ENCODE results near the gene PMM1.
"Not testable (repeated sequence)": the region's sequence is repeated elsewhere in the genome, so short reads cannot be mapped to it uniquely, and the experiment has no call there.

PMM1 gene

GRCh38 chr22:41589391-41590241 is at the start of gene PMM1:
PMM1 (minus strand) TSS chr22:41589840; CDS start chr22:41589805, 35 bp downstream.
- peak; percentile 100 for DNase-seq

- no peak for DNase-seq
These were observed 49.1 kb upstream of the PMM1 start for GRCh38 chr22:41638748-41639147.

DNA sequence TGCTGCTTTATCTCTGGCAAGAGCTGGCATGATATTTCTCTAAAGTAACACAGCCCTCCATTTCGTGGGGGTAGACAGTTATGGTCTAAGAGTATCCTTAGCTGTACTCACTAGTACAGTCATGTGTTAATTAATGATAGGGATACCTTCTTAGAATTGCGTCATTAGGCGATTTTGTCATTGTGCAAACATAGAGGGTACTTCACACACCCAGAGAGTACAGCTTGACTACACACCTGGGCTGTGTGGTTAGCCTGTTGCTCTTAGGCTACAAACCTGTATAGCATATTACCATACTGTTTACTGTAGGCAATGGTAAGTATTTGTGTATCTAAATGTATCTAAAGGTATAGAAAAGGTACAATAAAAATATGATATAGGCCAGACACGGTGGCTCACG is 48.5 kb upstream of the PMM1 start:
- DNase-seq = no peak

DNA sequence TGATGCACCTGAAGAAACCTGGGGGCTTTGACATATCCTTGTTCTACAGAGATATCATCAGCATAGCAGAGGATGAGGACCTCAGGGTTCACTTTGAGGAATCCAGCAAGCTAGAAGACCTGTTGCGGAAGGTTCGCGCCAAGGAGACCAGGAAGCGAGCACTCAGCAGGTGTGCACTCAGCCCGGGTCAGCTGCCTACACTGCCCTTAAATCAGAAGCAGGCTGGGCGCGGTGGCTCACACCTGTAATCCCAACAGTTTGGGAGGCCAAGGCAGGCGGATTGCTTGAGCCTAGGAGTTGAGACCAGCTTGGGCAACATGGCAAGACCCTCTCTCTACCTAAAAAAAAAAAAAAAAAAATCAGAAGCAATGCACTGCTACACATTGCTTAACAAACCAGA is 48.0 kb upstream of the PMM1 start:
- not testable (repeated sequence) for DNase-seq

DNA sequence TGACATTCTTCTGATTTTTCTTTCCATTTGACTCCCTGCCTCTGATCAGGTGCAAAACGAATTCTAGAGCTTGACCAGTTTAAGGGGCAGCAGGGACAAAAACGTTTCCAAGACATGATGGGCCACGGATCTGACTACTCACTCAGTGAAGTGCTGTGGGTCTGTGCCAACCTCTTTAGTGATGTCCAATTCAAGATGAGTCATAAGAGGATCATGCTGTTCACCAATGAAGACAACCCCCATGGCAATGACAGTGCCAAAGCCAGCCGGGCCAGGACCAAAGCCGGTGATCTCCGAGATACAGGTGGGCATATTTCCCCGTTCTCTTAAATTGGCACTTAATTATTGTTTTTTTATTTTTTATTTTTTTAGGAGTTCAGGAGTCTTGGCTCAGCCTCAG is 46.8 kb upstream of the PMM1 start:
- no peak for DNase-seq

GRCh38 chr22:41634610-41635009 is 45.0 kb upstream of the PMM1 start:
- DNase-seq = not testable (repeated sequence)

DNA sequence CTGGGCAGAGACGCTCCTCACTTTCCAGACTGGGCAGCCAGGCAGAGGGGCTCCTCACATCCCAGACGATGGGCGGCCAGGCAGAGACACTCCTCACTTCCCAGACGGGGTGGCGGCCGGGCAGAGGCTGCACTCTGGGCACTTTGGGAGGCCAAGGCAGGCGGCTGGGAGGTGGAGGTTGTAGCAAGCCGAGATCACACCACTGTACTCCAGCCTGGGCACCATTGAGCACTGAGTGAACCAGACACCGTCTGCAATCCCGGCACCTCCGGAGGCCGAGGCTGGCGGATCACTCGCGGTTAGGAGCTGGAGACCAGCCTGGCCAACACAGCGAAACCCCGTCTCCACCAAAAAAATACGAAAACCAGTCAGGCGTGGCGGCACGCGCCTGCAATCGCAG is 42.0 kb upstream of the PMM1 start:
- DNase-seq = not testable (repeated sequence)

GRCh38 chr22:41631115-41631514 is 41.5 kb upstream of the PMM1 start:
- DNase-seq = not testable (repeated sequence)

- DNase-seq = no peak
These were observed 35.9 kb upstream of the PMM1 start for GRCh38 chr22:41625577-41625976.

DNA sequence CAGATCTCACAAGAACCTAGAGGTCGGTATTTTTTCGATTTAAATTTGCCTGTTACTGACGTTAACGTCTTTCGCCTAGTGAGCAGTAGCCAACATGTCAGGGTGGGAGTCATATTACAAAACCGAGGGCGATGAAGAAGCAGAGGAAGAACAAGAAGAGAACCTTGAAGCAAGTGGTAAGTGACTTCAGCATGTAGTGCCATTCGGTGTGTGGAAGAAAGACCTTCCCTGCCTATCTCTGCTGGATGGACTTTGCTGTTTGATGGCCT is 32.2 kb upstream of the PMM1 start:
- no peak for DNase-seq

- peak; percentile 100 for DNase-seq
These were observed 31.7 kb upstream of the PMM1 start, which contains the start of gene XRCC6 for GRCh38 chr22:41621099-41621910. XRCC6 (plus strand) TSS chr22:41621295; CDS start chr22:41622005, 710 bp downstream.

DNA sequence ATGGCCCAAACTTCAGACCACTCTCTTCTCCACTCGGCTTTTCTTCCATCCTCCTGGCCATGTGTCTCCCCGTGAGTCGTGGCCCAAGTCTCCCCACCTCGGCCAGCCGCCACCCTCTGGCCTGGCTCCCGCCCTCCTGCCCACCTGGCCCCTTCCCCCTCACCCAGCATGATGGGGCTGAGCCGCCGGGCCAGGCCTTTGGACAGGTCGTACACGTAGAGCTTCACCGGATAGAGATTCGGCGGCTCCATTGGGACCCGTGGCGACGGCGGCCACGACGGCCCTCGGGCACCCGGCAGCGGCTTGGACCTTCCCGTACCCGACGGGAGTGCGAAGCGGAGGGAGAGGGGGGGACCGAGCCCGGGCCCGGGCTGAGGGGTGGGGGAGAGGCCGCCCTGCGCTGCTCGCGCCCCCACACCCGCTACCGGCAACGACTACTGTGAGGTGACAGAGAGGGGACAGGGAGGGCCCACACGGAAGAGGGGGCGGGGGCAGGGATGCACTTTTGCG is 31.0 kb upstream of the PMM1 start, which contains the start of gene DESI1:
TSS of gene DESI1 (minus strand) at position 455 of the 510 bp plus-strand sequence. CDS start at position 251, 204 bp downstream.
- no peak for DNase-seq

GRCh38 chr22:41619979-41620588 is 30.4 kb upstream of the PMM1 start:
- DNase-seq = peak; percentile 58

DNA sequence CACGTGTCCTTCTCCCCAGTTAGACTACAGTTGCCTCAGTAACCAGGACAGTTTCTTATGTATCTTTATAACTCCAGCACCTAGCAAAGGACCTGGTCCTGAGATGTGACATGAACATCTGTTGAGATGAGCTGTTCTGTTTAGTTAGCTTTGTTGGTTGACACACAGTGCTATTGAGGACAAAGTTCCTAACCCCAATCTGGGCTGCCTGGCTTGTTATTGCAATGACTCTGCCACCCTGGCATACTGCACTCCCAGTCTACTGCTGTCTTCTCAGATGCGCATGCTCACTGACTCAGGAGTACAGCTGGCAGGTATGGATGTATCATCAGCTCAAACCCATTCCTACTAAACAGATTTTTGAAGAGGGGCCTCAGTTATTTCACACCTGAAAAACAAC is 23.8 kb upstream of the PMM1 start:
- DNase-seq = no peak

- DNase-seq = no peak
These were observed 23.1 kb upstream of the PMM1 start for GRCh38 chr22:41612603-41613306.

DNA sequence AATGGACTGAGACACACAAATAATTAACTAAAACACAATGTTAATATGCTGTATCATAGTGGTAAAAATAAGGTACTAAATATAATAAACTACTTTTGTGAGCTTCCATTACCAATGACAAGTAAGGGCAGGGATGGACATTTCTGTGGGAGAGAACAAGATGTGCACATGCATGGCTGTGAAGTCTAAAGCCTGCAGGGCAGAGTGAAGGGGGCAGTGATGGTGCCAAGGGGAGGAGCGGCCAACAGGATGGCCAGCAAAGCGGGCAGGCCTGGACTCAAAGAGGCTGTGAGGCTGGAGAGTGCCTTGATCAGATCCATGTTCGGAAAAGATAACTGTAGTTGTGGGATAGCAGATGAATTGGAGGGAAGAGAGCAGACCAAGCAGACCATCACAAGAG is 18.7 kb upstream of the PMM1 start:
- DNase-seq = no peak

- DNase-seq = peak; percentile 91
These were observed 14.3 kb upstream of the PMM1 start for GRCh38 chr22:41603873-41604332.

- no peak for DNase-seq
These were observed 11.3 kb upstream of the PMM1 start for GRCh38 chr22:41600976-41601375.

- no peak for DNase-seq
These were observed 9.4 kb upstream of the PMM1 start for GRCh38 chr22:41598891-41599635.

DNA sequence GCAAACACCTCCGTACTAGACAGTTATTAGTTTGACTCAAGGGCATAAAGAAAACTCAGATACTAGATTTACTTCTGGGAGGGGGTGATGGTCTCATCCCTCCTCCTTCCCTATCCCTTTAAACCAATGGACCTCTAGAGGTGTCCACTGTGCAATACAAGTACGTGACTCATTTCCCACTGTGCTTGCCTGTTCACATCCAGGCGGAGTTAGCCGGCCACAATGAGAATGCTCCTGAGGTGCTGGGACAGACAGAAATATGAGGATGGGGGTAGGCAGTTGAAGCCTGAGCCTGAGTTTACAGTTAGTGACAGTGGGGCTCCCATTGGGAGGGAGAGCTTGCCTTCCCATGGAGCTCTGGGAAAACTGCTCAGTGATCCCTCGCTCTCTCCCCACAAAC is 8.4 kb upstream of the PMM1 start:
- DNase-seq = no peak

DNA sequence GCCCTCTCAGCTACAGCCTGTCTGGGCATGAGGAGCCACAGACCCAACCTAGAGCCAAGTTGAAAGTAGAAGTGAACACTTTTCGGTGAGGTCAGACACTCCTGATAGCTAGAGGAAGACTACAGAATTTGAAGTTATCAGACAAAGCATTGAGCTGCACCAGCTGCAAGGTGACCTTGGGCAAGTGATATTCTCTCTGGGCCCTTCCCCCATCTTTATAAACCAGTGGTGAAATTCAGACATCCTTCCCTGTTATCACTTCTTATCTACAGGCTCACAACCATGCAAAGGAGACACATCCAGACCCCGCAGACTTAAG is 8.0 kb upstream of the PMM1 start:
- no peak for DNase-seq

Measured in activated CD4-positive, alpha-beta T cell treated with anti-CD3 and anti-CD28 coated beads, Interleukin-10, Interleukin-2, amounts not matched to agents 100 ng/mL and 50 ng/mL, durations not matched to agents 16 hours and 8 hours (primary cell).